T follicular helper cell (primary cell): ENCODE data around the gene ADGRG6.
"Not testable (repeated sequence)": the region's sequence is repeated elsewhere in the genome, so short reads cannot be mapped to it uniquely, and the experiment has no call there.

ENCODE experiments used
- DNase-seq: peaks from one replicate; pipeline ENCODE4 v3.0.0-alpha.2; 2020; ENCODE audit warnings: low read depth

The ADGRG6 gene

GRCh38 chr6:142444881-142445301 lies 143.1 kb downstream of the ADGRG6 start:
- no peak for DNase-seq

GRCh38 chr6:142446168-142446567 lies 144.4 kb downstream of the ADGRG6 start:
- DNase-seq: no peak

- DNase-seq: no peak
These were observed 144.8 kb downstream of the ADGRG6 start for GRCh38 chr6:142446576-142446975.

- DNase-seq: no peak
These were observed 146.4 kb downstream of the ADGRG6 start for GRCh38 chr6:142448091-142448729.

- not testable (repeated sequence) for DNase-seq
These were observed 149.0 kb downstream of the ADGRG6 start for GRCh38 chr6:142450856-142451255.

GRCh38 chr6:142452993-142453392 lies 151.2 kb downstream of the ADGRG6 start:
- no peak for DNase-seq

- not testable (repeated sequence) for DNase-seq
These were observed 152.4 kb downstream of the ADGRG6 start for GRCh38 chr6:142454196-142454595.

- DNase-seq: not testable (repeated sequence)
These were observed 153.0 kb downstream of the ADGRG6 start for GRCh38 chr6:142454848-142455247.

GRCh38 chr6:142455957-142456589 lies 154.3 kb downstream of the ADGRG6 start:
- DNase-seq: no peak

GRCh38 chr6:142457638-142458406 lies 156.0 kb downstream of the ADGRG6 start:
- DNase-seq: no peak

GRCh38 chr6:142458836-142459235 lies 157.0 kb downstream of the ADGRG6 start:
- DNase-seq: no peak

- no peak for DNase-seq
These were observed 157.5 kb downstream of the ADGRG6 start for GRCh38 chr6:142459271-142459670.

GRCh38 chr6:142462260-142462659 lies 160.5 kb downstream of the ADGRG6 start:
- no peak for DNase-seq

GRCh38 chr6:142463988-142464387 lies 162.2 kb downstream of the ADGRG6 start:
- no peak for DNase-seq

GRCh38 chr6:142469220-142469619 lies 167.4 kb downstream of the ADGRG6 start:
- no peak for DNase-seq

- DNase-seq: no peak
These were observed 168.6 kb downstream of the ADGRG6 start for GRCh38 chr6:142470421-142470820.

- DNase-seq: no peak
These were observed 172.9 kb downstream of the ADGRG6 start for GRCh38 chr6:142474531-142475289.

- no peak for DNase-seq
These were observed 174.6 kb downstream of the ADGRG6 start for GRCh38 chr6:142476452-142476851.

GRCh38 chr6:142478117-142478516 lies 176.3 kb downstream of the ADGRG6 start:
- DNase-seq: no peak

GRCh38 chr6:142481466-142481865 lies 179.7 kb downstream of the ADGRG6 start:
- no peak for DNase-seq

- DNase-seq: no peak
These were observed 180.4 kb downstream of the ADGRG6 start for GRCh38 chr6:142482249-142482648.

GRCh38 chr6:142482974-142483373 lies 181.2 kb downstream of the ADGRG6 start:
- DNase-seq: no peak
